ENCODE measurements around the gene SLC4A1. TPM values are rescaled to one million over a fixed set of nuclear protein-coding genes. Genes with fewer than 3 reads are reported as not detected.
A peak's percentile ranks its signal among the peaks of the same experiment; 100 is the strongest.

SLC4A1 gene
- total RNA-seq, 2 experiments from 2014 or later: not detected

DNA sequence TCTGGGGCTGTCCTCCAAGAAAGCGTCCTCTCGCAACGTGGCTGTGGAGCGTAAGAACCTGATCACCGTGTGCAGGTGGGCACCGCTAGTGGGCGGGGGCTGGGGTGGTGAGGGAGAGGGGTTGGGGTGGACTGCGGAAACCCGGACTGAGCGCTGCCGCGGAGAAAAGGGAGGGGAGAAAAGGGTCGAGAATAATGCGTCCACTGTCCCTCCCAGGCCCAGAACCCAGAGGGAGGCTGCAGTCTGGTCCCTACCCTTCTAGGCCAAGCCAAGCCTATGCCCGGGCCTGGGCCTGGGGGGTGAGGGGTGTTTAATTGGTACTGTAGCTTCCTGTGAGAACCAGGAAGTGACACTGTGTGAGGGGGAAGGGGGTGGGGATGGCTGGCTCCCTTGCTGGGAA, 40.9 kb upstream of the SLC4A1 start:
- POLR2A ChIA-PET: interaction anchor here (0.8 to 1.7 kb wide), 3 partner anchors 88 to 99 kb away, joined by 4 to 7 read pairs (median 5); no protein-coding TSS in a partner anchor
- Mint-ChIP-seq H3K4me1 (peaks cover 13% of the 10 kb centered on the region), H3K4me3 (peak overlapping the region; percentile 48), H3K9me3 (no peaks in the 10 kb centered on the region), H3K27ac (no peak overlapping the region), H3K27me3 (peaks cover 33% of the 10 kb centered on the region), H3K36me3 (no peaks in the 10 kb centered on the region)
- DNase-seq (no peak), ATAC-seq (ENCODE audit: low read depth) (no peak)

GRCh38 chr17:44308320-44308818, 40.4 kb upstream of the SLC4A1 start, which contains the start of gene RUNDC3A:
Gene RUNDC3A (plus strand): TSS chr17:44308601. CDS start chr17:44308833, 232 bp downstream.
- peaks cover 13% of the 10 kb centered on the region for H3K4me1 Mint-ChIP-seq
- H3K27ac Mint-ChIP-seq: no peak within 1 kb of the TSS
- DNase-seq: peak; percentile 91
- no peaks in the 10 kb centered on the region for H3K9me3 Mint-ChIP-seq
- H3K36me3 Mint-ChIP-seq: no peaks in the 10 kb centered on the region
- H3K4me3 Mint-ChIP-seq: peak within 1 kb of the TSS; percentile 48
- peak; percentile 75 for ATAC-seq (ENCODE audit: low read depth)
- peaks cover 35% of the 10 kb centered on the region for H3K27me3 Mint-ChIP-seq
- POLR2A ChIA-PET: interaction anchor here (0.6 to 1.5 kb wide), 4 partner anchors 16 to 87 kb away, joined by 3 to 7 read pairs (median 4); no protein-coding TSS in a partner anchor

DNA sequence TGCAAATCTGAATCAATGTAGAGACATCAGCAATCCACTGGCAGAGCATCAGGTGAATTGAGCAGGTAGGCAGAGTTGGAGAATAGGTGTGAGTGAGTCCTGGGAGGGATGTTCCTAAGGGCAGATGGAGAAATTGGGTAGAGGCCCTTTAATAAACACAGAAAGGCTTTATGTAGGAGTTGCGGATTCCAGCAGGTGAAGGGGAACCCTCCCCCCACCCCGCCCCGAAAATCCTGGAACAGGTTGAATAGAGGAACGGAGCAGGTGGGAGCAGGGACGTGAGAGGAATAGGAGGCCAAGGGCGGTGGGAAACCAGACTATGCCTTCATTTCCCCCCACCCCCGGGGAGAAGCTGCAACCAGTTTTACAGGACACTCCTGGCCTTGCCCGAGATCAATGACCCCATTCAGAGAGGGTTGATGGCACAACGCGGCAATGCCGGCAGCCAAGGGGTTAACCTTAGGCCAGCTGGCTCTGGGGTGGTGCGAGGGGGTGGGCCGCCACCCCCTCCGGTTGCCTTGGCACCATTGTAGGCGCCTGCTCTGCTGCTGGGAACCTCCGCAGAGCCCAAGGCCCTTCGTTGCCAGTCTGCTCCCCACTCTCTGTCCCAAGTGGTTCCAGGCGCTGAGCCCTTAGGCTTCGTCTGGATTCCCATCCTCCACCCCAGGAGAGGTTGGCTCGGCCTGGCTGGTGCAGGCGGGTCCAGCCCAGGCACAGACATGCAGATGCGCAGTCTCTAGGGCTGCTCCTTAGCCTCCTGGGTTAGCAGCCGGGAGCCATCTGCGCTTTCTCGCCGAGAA, 39.7 kb upstream of the SLC4A1 start:
- no peaks in the 10 kb centered on the region for H3K9me3 Mint-ChIP-seq
- ATAC-seq (ENCODE audit: low read depth) (peak; percentile 11), DNase-seq (no peak)
- no peak overlapping the region for H3K4me3 Mint-ChIP-seq
- H3K27ac Mint-ChIP-seq: no peak overlapping the region
- H3K4me1 Mint-ChIP-seq: peaks cover 13% of the 10 kb centered on the region
- peaks cover 33% of the 10 kb centered on the region for H3K27me3 Mint-ChIP-seq
- POLR2A ChIA-PET: interaction anchor here (0.6 to 1.5 kb wide), 4 partner anchors 15 to 86 kb away, joined by 3 to 7 read pairs (median 4); no protein-coding TSS in a partner anchor
- no peaks in the 10 kb centered on the region for H3K36me3 Mint-ChIP-seq

GRCh38 chr17:44304651-44305050, 36.7 kb upstream of the SLC4A1 start:
- POLR2A ChIA-PET: no interaction called here
- Mint-ChIP-seq H3K36me3 (no peaks in the 10 kb centered on the region), H3K27me3 (peaks cover 31% of the 10 kb centered on the region), H3K27ac (no peak overlapping the region), H3K4me1 (peaks cover 9% of the 10 kb centered on the region), H3K4me3 (no peak overlapping the region), H3K9me3 (no peaks in the 10 kb centered on the region)
- ATAC-seq (ENCODE audit: low read depth): no peak
- DNase-seq: no peak

DNA sequence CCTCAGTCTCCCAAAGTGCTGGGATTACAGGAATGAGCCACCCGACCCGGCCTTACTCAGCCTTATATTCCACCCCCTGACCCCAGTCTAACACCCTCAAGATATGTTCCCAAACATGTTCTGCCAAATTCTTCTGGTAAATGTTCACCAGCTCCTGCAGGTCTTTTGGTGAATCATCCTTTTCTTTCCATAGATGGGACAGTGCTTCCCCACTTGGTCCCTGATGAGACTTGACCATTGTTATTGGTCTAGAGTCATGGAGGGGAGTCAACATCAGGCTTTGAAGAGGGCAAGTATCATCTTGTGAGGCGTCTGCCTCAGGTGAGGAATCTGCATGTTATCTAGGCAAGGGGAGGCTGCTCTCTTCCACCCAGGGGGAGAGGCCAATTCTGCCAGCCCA, 30.0 kb upstream of the SLC4A1 start:
- POLR2A ChIA-PET: no interaction called here
- Mint-ChIP-seq H3K4me1 (peaks cover 5% of the 10 kb centered on the region), H3K27me3 (peaks cover 4% of the 10 kb centered on the region)

DNA sequence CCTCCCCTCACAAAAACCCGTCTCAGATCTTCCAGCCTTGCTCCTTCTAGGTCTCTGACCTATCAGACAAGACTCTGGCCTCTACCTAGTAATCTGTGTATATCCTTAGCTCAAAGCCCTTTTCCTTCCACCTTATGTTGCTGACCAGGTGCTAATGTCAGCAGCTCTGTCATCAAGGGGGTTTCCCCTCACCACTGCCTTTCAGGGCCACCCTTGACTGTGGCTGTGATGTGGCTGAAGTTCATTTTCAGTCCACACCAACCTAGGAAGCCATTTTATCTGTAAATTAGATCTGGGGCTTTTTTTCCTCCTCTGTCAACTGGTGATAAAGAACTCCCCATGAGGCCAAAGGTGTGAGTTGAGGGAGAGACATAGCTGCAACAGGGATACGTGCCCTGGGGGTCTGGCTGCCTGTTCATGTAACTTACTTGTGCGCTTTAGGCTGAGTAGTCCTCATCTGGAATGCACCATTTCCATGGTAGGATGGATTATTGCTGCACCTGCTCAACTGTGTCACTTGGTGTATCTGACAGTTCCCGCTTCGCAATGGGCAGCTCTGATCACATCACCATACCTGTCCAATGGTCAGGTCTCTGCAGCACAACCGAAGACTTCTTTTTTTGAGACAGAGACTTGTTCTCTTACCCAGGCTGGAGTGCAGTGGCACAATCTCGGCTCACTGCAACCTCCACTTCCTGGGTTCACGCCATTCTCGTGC, 25.7 kb upstream of the SLC4A1 start:
- no peaks in the 10 kb centered on the region for H3K9me3 Mint-ChIP-seq
- POLR2A ChIA-PET: no interaction called here
- ATAC-seq (ENCODE audit: low read depth) (no peak), DNase-seq (no peak)
- H3K4me1 Mint-ChIP-seq: peaks cover 5% of the 10 kb centered on the region
- H3K36me3 Mint-ChIP-seq: no peaks in the 10 kb centered on the region
- H3K27ac Mint-ChIP-seq: no peak overlapping the region
- H3K27me3 Mint-ChIP-seq: peaks cover 4% of the 10 kb centered on the region
- H3K4me3 Mint-ChIP-seq: no peak overlapping the region

More for the DNA sequence above, 30.0 kb upstream of the SLC4A1 start:
- Mint-ChIP-seq H3K36me3 (no peaks in the 10 kb centered on the region), H3K27ac (no peak overlapping the region), H3K9me3 (no peaks in the 10 kb centered on the region), H3K4me3 (no peak overlapping the region)
- ATAC-seq (ENCODE audit: low read depth): no peak
- no peak for DNase-seq

GRCh38 chr17:44287651-44288050, 19.7 kb upstream of the SLC4A1 start:
- ATAC-seq (ENCODE audit: low read depth) (no peak), DNase-seq (no peak)
- POLR2A ChIA-PET: interaction anchor here (0.6 kb wide), 1 partner anchor 292 kb away, joined by 3 read pairs; no protein-coding TSS in a partner anchor
- H3K4me3 Mint-ChIP-seq: no peak overlapping the region
- H3K27me3 Mint-ChIP-seq: peaks cover 9% of the 10 kb centered on the region
- H3K4me1 Mint-ChIP-seq: no peaks in the 10 kb centered on the region
- no peaks in the 10 kb centered on the region for H3K36me3 Mint-ChIP-seq
- no peaks in the 10 kb centered on the region for H3K9me3 Mint-ChIP-seq
- H3K27ac Mint-ChIP-seq: no peak overlapping the region

- no peak for DNase-seq
- Mint-ChIP-seq H3K9me3 (no peaks in the 10 kb centered on the region), H3K36me3 (no peaks in the 10 kb centered on the region), H3K27me3 (peaks cover 7% of the 10 kb centered on the region), H3K27ac (no peak overlapping the region), H3K4me3 (no peak overlapping the region), H3K4me1 (peaks cover 9% of the 10 kb centered on the region)
- ATAC-seq (ENCODE audit: low read depth): no peak
- POLR2A ChIA-PET: no interaction called here
Measured at GRCh38 chr17:44284024-44284400, 16.1 kb upstream of the SLC4A1 start.

GRCh38 chr17:44283344-44284023, 15.5 kb upstream of the SLC4A1 start:
- no peak for ATAC-seq (ENCODE audit: low read depth)
- H3K27ac Mint-ChIP-seq: no peak overlapping the region
- no peaks in the 10 kb centered on the region for H3K9me3 Mint-ChIP-seq
- no peaks in the 10 kb centered on the region for H3K36me3 Mint-ChIP-seq
- peaks cover 9% of the 10 kb centered on the region for H3K4me1 Mint-ChIP-seq
- POLR2A ChIA-PET: no interaction called here
- no peak for DNase-seq
- no peak overlapping the region for H3K4me3 Mint-ChIP-seq
- peaks cover 7% of the 10 kb centered on the region for H3K27me3 Mint-ChIP-seq

DNA sequence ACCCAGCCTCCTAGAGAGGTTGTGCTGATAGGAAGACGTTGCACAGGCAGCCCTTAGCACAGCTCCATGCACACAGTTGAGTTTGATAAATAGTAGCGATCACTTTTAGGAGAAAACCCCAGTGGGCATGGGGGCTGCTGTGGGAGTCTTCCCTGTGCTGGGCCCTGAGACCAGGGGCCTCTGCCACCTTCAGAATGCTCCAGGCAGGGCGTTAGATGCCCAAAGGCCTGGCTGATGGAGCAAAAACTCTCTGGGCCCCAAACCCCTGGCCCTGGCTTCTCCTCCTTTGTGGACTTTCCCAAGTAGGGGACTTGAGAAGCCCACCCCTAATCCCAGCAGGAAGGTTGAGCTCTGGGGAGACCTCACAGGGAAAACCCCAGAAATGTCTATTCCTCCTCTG, 14.3 kb upstream of the SLC4A1 start:
- H3K27ac Mint-ChIP-seq: no peak overlapping the region
- no peak for ATAC-seq (ENCODE audit: low read depth)
- no peak overlapping the region for H3K4me3 Mint-ChIP-seq
- H3K9me3 Mint-ChIP-seq: no peaks in the 10 kb centered on the region
- DNase-seq: no peak
- no peaks in the 10 kb centered on the region for H3K27me3 Mint-ChIP-seq
- H3K36me3 Mint-ChIP-seq: no peaks in the 10 kb centered on the region
- H3K4me1 Mint-ChIP-seq: peaks cover 9% of the 10 kb centered on the region
- POLR2A ChIA-PET: no interaction called here

DNA sequence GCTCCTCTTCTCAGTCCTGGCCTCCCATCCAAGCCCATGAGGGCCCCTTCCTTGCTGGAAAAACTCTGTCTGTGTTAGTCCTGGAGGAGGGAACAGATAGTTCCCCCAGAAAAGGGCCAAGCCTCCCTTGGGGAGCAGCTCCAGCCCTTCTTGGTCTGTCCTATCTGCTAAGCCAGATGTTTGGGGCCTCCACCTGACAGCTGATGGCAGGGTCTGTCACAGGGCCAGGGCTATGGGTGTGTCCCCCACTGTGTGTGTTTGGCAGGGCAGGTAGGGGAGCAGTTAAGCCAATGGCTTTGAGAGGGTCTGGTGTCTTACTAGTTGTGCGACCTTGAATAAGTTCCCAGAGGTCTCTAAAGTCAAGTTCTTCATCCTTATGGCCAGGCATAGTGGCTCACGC, 13.6 kb upstream of the SLC4A1 start:
- ATAC-seq (ENCODE audit: low read depth): no peak

GRCh38 chr17:44280392-44280937, 12.5 kb upstream of the SLC4A1 start:
- POLR2A ChIA-PET: no interaction called here
- Mint-ChIP-seq H3K9me3 (no peaks in the 10 kb centered on the region), H3K27me3 (no peaks in the 10 kb centered on the region), H3K36me3 (no peaks in the 10 kb centered on the region), H3K4me1 (peaks cover 9% of the 10 kb centered on the region), H3K4me3 (no peak overlapping the region), H3K27ac (no peak overlapping the region)
- DNase-seq: no peak
- ATAC-seq (ENCODE audit: low read depth): no peak

More for the DNA sequence above, 13.6 kb upstream of the SLC4A1 start:
- no peak overlapping the region for H3K27ac Mint-ChIP-seq
- no peaks in the 10 kb centered on the region for H3K27me3 Mint-ChIP-seq
- no peaks in the 10 kb centered on the region for H3K36me3 Mint-ChIP-seq
- POLR2A ChIA-PET: no interaction called here
- no peak overlapping the region for H3K4me3 Mint-ChIP-seq
- peaks cover 9% of the 10 kb centered on the region for H3K4me1 Mint-ChIP-seq
- DNase-seq: no peak
- H3K9me3 Mint-ChIP-seq: no peaks in the 10 kb centered on the region

Measured in activated naive CD8-positive, alpha-beta T cell treated with anti-CD3 and anti-CD28 coated beads, Interleukin-2, amount 10 ng/mL, durations not matched to agents 7 days and 5 days (primary cell).